ENCODE results near the gene NFIA.

NFIA gene

DNA sequence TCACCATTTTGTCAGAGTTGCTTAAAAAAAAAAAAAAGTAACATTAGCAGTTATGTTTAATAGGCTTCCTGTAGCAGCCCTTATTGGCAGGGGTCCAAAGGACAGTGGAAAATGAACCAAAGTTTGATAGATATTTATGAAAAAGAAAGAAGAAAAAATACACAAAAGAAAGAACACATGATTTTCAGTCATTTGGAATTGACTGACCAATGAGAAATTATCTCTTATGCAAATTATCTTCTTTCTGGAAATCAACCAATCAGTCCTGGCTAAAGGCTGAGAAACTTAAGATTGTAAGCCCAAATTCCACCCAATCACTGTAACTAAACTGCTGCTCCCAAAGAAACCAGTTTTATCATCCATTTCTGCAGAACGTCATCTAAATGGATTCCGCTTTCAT lies 360.2 kb downstream of the NFIA start:
- peak overlapping the region; percentile 57 for H2AFZ ChIP-seq (ENCODE audit: low read length)
- peak overlapping the region; percentile 33 for H3K4me3 ChIP-seq (ENCODE audit: low read length, poor library complexity, severe bottlenecking)
- TF ChIP-seq, protein P1, sequence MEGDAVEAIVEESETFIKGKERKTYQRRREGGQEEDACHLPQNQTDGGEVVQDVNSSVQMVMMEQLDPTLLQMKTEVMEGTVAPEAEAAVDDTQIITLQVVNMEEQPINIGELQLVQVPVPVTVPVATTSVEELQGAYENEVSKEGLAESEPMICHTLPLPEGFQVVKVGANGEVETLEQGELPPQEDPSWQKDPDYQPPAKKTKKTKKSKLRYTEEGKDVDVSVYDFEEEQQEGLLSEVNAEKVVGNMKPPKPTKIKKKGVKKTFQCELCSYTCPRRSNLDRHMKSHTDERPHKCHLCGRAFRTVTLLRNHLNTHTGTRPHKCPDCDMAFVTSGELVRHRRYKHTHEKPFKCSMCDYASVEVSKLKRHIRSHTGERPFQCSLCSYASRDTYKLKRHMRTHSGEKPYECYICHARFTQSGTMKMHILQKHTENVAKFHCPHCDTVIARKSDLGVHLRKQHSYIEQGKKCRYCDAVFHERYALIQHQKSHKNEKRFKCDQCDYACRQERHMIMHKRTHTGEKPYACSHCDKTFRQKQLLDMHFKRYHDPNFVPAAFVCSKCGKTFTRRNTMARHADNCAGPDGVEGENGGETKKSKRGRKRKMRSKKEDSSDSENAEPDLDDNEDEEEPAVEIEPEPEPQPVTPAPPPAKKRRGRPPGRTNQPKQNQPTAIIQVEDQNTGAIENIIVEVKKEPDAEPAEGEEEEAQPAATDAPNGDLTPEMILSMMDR (conservative IDR thresholded peaks at IDR 0.05; ENCODE audit: low read length): no peak
- TF ChIP-seq EZH2phosphoT487 (IDR thresholded peaks at IDR 0.05; ENCODE audit: borderline replicate concordance): no peak
- no peaks in the 10 kb centered on the region for H3K36me3 ChIP-seq (ENCODE audit: insufficient read depth, low read length)
- H3K27me3 ChIP-seq (ENCODE audit: insufficient read depth, low read length, poor library complexity, severe bottlenecking): no peaks in the 10 kb centered on the region
- no peaks in the 10 kb centered on the region for H4K20me1 ChIP-seq (ENCODE audit: insufficient read depth, low read length, poor library complexity, severe bottlenecking)
- H3F3A ChIP-seq (ENCODE audit: low read depth): no peaks in the 10 kb centered on the region
- H3K4me2 ChIP-seq (ENCODE audit: low read depth, low read length, poor library complexity, severe bottlenecking): peak overlapping the region; percentile 55
- no peak overlapping the region for H3K9ac ChIP-seq (ENCODE audit: low read depth, low read length, poor library complexity, severe bottlenecking)
- peaks cover 60% of the 10 kb centered on the region for H3K4me1 ChIP-seq (ENCODE audit: insufficient read depth, low read length, poor library complexity, severe bottlenecking)
- H3K9me3 ChIP-seq (ENCODE audit: insufficient read depth, low read depth, low read length): no peaks in the 10 kb centered on the region
- no peaks in the 10 kb centered on the region for H3K79me2 ChIP-seq (ENCODE audit: insufficient read depth, low read length)
- no peaks in the 10 kb centered on the region for H3K9me2 ChIP-seq (replicated peaks; ENCODE audit: low read depth, low read length)

DNA sequence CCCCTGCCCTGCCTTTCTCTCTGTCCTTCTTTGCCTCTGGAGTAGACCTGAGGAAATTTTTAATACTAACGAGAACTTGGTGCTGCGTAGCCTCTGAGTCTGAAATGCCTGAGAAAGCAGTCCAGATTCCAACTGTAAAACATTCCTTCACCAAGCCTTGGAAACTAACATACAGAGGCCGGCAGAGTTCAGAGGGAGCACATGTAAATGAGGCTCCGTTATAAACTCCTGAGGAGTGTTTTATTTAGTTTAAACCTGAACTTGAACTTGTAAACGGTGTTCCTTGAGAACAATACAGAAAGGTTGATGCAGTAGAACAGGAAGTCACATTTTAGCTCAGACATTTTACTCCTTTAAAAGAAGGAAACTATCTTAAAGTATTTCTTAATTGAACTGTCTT lies 361.9 kb downstream of the NFIA start:
- Histone ChIP-seq H3K9ac (ENCODE audit: low read depth, low read length, poor library complexity, severe bottlenecking) (no peak overlapping the region), H3K9me3 (ENCODE audit: insufficient read depth, low read depth, low read length) (no peaks in the 10 kb centered on the region), H3K36me3 (ENCODE audit: insufficient read depth, low read length) (no peaks in the 10 kb centered on the region), H3K4me1 (ENCODE audit: insufficient read depth, low read length, poor library complexity, severe bottlenecking) (peaks cover 53% of the 10 kb centered on the region), H3K79me2 (ENCODE audit: insufficient read depth, low read length) (no peaks in the 10 kb centered on the region), H2AFZ (ENCODE audit: low read length) (peak overlapping the region; percentile 88), H3K27me3 (ENCODE audit: insufficient read depth, low read length, poor library complexity, severe bottlenecking) (no peaks in the 10 kb centered on the region), H3K9me2 (replicated peaks; ENCODE audit: low read depth, low read length) (no peaks in the 10 kb centered on the region), H3K4me3 (ENCODE audit: low read length, poor library complexity, severe bottlenecking) (no peak overlapping the region), H3F3A (ENCODE audit: low read depth) (no peaks in the 10 kb centered on the region), H3K4me2 (ENCODE audit: low read depth, low read length, poor library complexity, severe bottlenecking) (no peak overlapping the region), H4K20me1 (ENCODE audit: insufficient read depth, low read length, poor library complexity, severe bottlenecking) (no peaks in the 10 kb centered on the region)
- TF ChIP-seq, protein P1 (conservative IDR thresholded peaks at IDR 0.05; ENCODE audit: low read length): no peak
- TF ChIP-seq EZH2phosphoT487 (IDR thresholded peaks at IDR 0.05; ENCODE audit: borderline replicate concordance): no peak

DNA sequence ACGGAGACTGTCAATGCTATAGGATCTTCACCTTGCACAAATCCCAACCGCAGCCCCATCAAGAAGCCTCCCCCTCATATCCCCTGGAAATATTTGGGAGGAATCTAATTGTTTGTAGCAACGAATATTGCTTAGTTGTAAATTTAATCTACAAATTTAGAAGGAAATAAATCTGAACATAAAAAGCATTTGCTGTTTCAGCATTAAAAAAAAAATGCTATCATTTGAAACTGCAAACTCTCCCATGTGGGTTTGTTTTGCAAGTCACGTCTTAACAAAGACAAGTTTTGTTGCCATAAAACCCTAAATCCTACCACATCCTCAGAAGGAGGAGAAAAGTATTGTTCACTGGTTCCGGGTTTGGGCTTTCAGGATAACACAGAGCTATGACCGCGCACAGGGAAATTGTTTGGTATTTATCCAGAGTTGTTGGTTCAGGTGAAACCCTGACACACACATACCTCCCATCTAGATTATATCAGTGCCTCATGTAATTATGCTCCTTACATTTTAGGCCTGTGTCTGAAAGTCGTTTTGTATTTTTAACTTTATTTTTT lies 363.0 kb downstream of the NFIA start:
- no peaks in the 10 kb centered on the region for H3K9me3 ChIP-seq (ENCODE audit: insufficient read depth, low read depth, low read length)
- peak overlapping the region; percentile 13; the same call in 1 of the 2 replicates for H2AFZ ChIP-seq (ENCODE audit: low read length)
- H3K36me3 ChIP-seq (ENCODE audit: insufficient read depth, low read length): no peaks in the 10 kb centered on the region
- no peaks in the 10 kb centered on the region for H3K9me2 ChIP-seq (replicated peaks; ENCODE audit: low read depth, low read length)
- no peak overlapping the region for H3K4me3 ChIP-seq (ENCODE audit: low read length, poor library complexity, severe bottlenecking)
- TF ChIP-seq EZH2phosphoT487 (IDR thresholded peaks at IDR 0.05; ENCODE audit: borderline replicate concordance): no peak
- TF ChIP-seq, protein P1 (conservative IDR thresholded peaks at IDR 0.05; ENCODE audit: low read length): no peak
- no peaks in the 10 kb centered on the region for H4K20me1 ChIP-seq (ENCODE audit: insufficient read depth, low read length, poor library complexity, severe bottlenecking)
- no peaks in the 10 kb centered on the region for H3K27me3 ChIP-seq (ENCODE audit: insufficient read depth, low read length, poor library complexity, severe bottlenecking)
- no peaks in the 10 kb centered on the region for H3F3A ChIP-seq (ENCODE audit: low read depth)
- H3K9ac ChIP-seq (ENCODE audit: low read depth, low read length, poor library complexity, severe bottlenecking): no peak overlapping the region
- peaks cover 60% of the 10 kb centered on the region for H3K4me1 ChIP-seq (ENCODE audit: insufficient read depth, low read length, poor library complexity, severe bottlenecking)
- no peaks in the 10 kb centered on the region for H3K79me2 ChIP-seq (ENCODE audit: insufficient read depth, low read length)
- no peak overlapping the region for H3K4me2 ChIP-seq (ENCODE audit: low read depth, low read length, poor library complexity, severe bottlenecking)

Measured in Loucy (cell line).